Endothelial cell (in vitro differentiated cells): Measurements from ENCODE around the gene KDM5A. TPM values are rescaled to one million over a fixed set of nuclear protein-coding genes. Genes with fewer than 3 reads are reported as not detected.

ENCODE experiments used
- total RNA-seq: library from RNA; stranded (reverse); fragmentation: NEBNext Ultra II Directional; extraction: Animal tissue kit (Norgen Biotek cat#: 25700); gene quantifications from one replicate; pipeline ENCODE4 v1.2.1, GENCODE V29; 2021; ENCODE audit not compliant: unreplicated experiment

Gene KDM5A
- total RNA-seq, 1 donor from 2014 or later: 86.3 TPM

Other genes starting within 250 kb of the KDM5A start
- 0.26 TPM for gene SLC6A12, start 175.2 kb downstream of the KDM5A start, total RNA-seq
- gene SLC6A13, start 126.5 kb downstream of the KDM5A start, total RNA-seq: 0.90 TPM
- gene CCDC77, start 12.3 kb upstream of the KDM5A start, total RNA-seq: 13.3 TPM
- gene B4GALNT3, start 70.6 kb upstream of the KDM5A start, total RNA-seq: 4.2 TPM